K562 (cell line): ENCODE data around the gene SYK. TPM values are rescaled to one million over a fixed set of nuclear protein-coding genes. Genes with fewer than 3 reads are reported as not detected.

Source experiments
- ARID3A ChIP-seq: IDR thresholded peaks from 2 replicates; pipeline ENCODE4 v1.6.1; 2012; ENCODE audit warnings: low read depth, low read length, improper control_type of control experiment, borderline replicate concordance
- CHAMP1 ChIP-seq: fragments of 450-650 bp; IDR thresholded peaks from 2 replicates; pipeline ENCODE4 v1.6.1; 2016; ENCODE audit warnings: mild to moderate bottlenecking
- E4F1 ChIP-seq: fragments of 250-450 bp; sonication (Bioruptor Pico); IDR thresholded peaks from 2 replicates; pipeline ENCODE4 v1.5.0; 2021; ENCODE audit warnings: mild to moderate bottlenecking, borderline replicate concordance
- polyA plus RNA-seq, 8 experiments: library from polyadenylated mRNA; depleted of rRNA in 4 of 8; stranded (reverse) in 5 of 8; unstranded in 3 of 8; fragments of >200 nt; fragmentation: Nextera tagmentation in 2 of 8; fragmentation: Illumina TruSeq in 1 of 8; extraction: Ambion mirVana in 2 of 8; extraction: Trizol in 1 of 8; gene quantifications; 2 replicates each; pipeline versions ENCODE4 v1.2.1 to v1.2.3, GENCODE V29; 2011 to 2014; ENCODE audit warnings: inconsistent platforms in 1 of 8, missing spikeins in 1 of 8
- total RNA-seq, 7 experiments: library from RNA; depleted of rRNA in 6 of 7; stranded (reverse); fragments of >200 nt in 6 of 7; fragmentation: Illumina TruSeq in 2 of 7; extraction: Trizol in 2 of 7; gene quantifications; 2 replicates each; pipeline versions ENCODE4 v1.2.1 to v1.2.3, GENCODE V29; 2011 to 2021; ENCODE audit warnings: low replicate concordance in 1 of 7
- TF ChIP-seq, protein P1 (sequence below): sonication (generic); formaldehyde crosslinking; IDR thresholded peaks from 2 replicates; pipeline ENCODE4 v1.8.0; 2022; ENCODE audit warnings: mild to moderate bottlenecking, missing genetic modification reagents
- TF ChIP-seq, protein P2 (sequence below): fragments of 450-650 bp; IDR thresholded peaks from 2 replicates; pipeline ENCODE4 v1.6.1; 2017; ENCODE audit warnings: mild to moderate bottlenecking, moderate library complexity

Gene SYK
- total and polyA plus RNA-seq, 9 of the 15 experiments (the other 6 are each of a cell fraction or from before 2014, with no cell fraction given) = 3.9 to 32.7 (median 16.7) TPM

DNA sequence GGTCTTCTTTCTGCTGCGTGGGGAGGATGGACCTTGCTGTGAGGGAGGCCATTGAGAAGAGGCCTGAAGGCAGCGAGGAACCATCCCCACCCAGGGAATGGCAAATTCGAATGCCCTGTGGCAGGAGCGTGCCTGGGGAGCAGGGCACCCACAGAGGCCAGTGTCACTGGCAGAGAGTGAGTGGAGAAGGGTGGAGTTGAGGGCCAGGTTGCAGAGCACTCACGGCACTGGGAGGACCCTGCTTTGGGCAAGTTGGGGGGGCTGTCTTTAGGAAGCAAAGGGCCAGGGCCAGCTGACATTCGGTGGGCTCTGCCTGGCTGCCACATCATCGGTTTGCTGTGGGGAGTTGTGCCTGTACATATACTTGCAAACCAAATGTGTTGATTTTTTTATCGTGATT is 47.2 kb downstream of the SYK start (continued):
- TF ChIP-seq ARID3A (no peak), E4F1 (no peak), CHAMP1 (no peak)
- TF ChIP-seq, protein P1, sequence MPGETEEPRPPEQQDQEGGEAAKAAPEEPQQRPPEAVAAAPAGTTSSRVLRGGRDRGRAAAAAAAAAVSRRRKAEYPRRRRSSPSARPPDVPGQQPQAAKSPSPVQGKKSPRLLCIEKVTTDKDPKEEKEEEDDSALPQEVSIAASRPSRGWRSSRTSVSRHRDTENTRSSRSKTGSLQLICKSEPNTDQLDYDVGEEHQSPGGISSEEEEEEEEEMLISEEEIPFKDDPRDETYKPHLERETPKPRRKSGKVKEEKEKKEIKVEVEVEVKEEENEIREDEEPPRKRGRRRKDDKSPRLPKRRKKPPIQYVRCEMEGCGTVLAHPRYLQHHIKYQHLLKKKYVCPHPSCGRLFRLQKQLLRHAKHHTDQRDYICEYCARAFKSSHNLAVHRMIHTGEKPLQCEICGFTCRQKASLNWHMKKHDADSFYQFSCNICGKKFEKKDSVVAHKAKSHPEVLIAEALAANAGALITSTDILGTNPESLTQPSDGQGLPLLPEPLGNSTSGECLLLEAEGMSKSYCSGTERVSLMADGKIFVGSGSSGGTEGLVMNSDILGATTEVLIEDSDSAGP = no peak
- TF ChIP-seq, protein P2, sequence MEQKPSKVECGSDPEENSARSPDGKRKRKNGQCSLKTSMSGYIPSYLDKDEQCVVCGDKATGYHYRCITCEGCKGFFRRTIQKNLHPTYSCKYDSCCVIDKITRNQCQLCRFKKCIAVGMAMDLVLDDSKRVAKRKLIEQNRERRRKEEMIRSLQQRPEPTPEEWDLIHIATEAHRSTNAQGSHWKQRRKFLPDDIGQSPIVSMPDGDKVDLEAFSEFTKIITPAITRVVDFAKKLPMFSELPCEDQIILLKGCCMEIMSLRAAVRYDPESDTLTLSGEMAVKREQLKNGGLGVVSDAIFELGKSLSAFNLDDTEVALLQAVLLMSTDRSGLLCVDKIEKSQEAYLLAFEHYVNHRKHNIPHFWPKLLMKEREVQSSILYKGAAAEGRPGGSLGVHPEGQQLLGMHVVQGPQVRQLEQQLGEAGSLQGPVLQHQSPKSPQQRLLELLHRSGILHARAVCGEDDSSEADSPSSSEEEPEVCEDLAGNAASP = no peak
